ENCODE data around the gene RAB21.

- TF ChIP-seq CTCF (IDR thresholded peaks at IDR 0.05) (no peak), ZFX (IDR thresholded peaks at IDR 0.05; ENCODE audit: borderline replicate concordance) (no peak)
These were observed 82.7 kb downstream of the RAB21 start for GRCh38 chr12:71837356-71837755.

Data from 22Rv1 (cell line).